AML-193 (cell line): ENCODE measurements around the gene MALL.
"Not testable (repeated sequence)": the region's sequence is repeated elsewhere in the genome, so short reads cannot be mapped to it uniquely, and the experiment has no call there.

ENCODE experiments used
- DNase-seq, 2 experiments: peaks; one replicate each; lab custom pipeline; 2025; lab: John Stamatoyannopoulos, UW

Gene MALL

GRCh38 chr2:110120171-110121051 lies 4.8 kb upstream of the MALL start:
- DNase-seq, result no peak

- DNase-seq, result no peak
Observed at GRCh38 chr2:110116033-110116710, 550 bp upstream of the MALL start.

GRCh38 chr2:110114831-110115255 lies 779 bp downstream of the MALL start:
- no peak for DNase-seq

- DNase-seq, result no peak
Observed at GRCh38 chr2:110113961-110114591, 1.5 kb downstream of the MALL start.

- DNase-seq, result not testable (repeated sequence)
Observed at GRCh38 chr2:110108291-110108690, 7.3 kb downstream of the MALL start.

- DNase-seq, result no peak
Observed at GRCh38 chr2:110107092-110108079, 8.2 kb downstream of the MALL start.

- no peak for DNase-seq
Observed at GRCh38 chr2:110106642-110107041, 9.0 kb downstream of the MALL start.

GRCh38 chr2:110105608-110106467 lies 9.8 kb downstream of the MALL start:
- DNase-seq, result no peak

- DNase-seq, result no peak
Observed at GRCh38 chr2:110105183-110105582, 10.4 kb downstream of the MALL start.

GRCh38 chr2:110104025-110104771 lies 11.4 kb downstream of the MALL start:
- DNase-seq, result no peak

- DNase-seq, result no peak
Observed at GRCh38 chr2:110103061-110103961, 12.3 kb downstream of the MALL start.

- DNase-seq, result no peak
Observed at GRCh38 chr2:110101901-110102803, 13.5 kb downstream of the MALL start.

GRCh38 chr2:110101280-110101844 lies 14.3 kb downstream of the MALL start:
- DNase-seq, result no peak

- not testable (repeated sequence) for DNase-seq
Observed at GRCh38 chr2:110100880-110101279, 14.7 kb downstream of the MALL start.

GRCh38 chr2:110100480-110100879 lies 15.1 kb downstream of the MALL start:
- DNase-seq, result no peak

GRCh38 chr2:110099471-110100225 lies 16.0 kb downstream of the MALL start:
- no peak for DNase-seq

- no peak for DNase-seq
Observed at GRCh38 chr2:110099038-110099425, 16.6 kb downstream of the MALL start.
